Measurements from ENCODE around the gene ENTPD3.

The ENTPD3 gene

DNA sequence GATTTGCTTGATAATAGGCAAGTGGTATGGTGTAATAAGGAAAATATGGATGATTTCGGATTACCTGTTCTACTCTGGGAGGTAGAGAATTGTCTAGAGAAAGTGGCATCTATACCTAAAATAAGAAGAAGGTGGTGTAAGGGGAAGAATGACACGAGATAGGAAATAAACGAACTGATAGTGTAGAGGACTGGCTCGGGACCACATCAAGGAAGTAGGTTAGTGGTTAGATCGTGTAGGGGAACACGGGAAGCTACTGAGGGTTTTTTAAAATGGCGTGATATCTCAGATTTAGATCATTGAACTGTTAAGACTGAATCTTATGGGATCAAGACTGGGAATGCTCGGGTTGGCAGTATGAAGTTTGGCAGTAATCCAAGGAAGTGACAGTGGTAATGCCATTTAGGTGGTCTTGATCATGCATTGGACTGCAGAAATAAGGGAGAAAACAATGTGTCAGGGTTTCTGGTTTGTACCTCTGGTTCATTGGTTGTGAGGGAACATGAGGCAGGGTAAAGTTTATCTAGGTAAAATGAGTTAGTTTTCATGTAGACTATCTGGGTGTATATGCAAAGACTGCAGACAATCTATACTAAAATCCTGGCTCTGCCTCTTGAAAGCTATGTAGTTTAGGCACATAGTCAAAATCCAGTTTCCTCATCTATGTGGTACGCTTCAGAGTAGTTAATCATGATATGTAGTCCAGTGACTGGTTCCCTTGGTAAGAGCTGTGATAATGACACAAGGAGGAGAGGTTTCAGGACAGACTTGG lies 77.5 kb downstream of the ENTPD3 start:
- no peak for TF ChIP-seq OSR1 (CRISPR knock-in tag; IDR thresholded peaks at IDR 0.05)
- TF ChIP-seq BACH2 (CRISPR knock-in tag; IDR thresholded peaks at IDR 0.05; ENCODE audit: borderline replicate concordance), result no peak
- no peak for TF ChIP-seq GLIS3 (CRISPR knock-in tag; IDR thresholded peaks at IDR 0.05)
- no peak for TF ChIP-seq ISL1 (CRISPR knock-in tag; IDR thresholded peaks at IDR 0.05)
- TF ChIP-seq, protein P1, sequence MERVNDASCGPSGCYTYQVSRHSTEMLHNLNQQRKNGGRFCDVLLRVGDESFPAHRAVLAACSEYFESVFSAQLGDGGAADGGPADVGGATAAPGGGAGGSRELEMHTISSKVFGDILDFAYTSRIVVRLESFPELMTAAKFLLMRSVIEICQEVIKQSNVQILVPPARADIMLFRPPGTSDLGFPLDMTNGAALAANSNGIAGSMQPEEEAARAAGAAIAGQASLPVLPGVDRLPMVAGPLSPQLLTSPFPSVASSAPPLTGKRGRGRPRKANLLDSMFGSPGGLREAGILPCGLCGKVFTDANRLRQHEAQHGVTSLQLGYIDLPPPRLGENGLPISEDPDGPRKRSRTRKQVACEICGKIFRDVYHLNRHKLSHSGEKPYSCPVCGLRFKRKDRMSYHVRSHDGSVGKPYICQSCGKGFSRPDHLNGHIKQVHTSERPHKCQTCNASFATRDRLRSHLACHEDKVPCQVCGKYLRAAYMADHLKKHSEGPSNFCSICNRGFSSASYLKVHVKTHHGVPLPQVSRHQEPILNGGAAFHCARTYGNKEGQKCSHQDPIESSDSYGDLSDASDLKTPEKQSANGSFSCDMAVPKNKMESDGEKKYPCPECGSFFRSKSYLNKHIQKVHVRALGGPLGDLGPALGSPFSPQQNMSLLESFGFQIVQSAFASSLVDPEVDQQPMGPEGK (CRISPR knock-in tag; IDR thresholded peaks at IDR 0.05; ENCODE audit: borderline replicate concordance), result no peak
- no peak for TF ChIP-seq ZNF70 (CRISPR knock-in tag; IDR thresholded peaks at IDR 0.05)
- TF ChIP-seq RARB (CRISPR knock-in tag; IDR thresholded peaks at IDR 0.05), result no peak
- TF ChIP-seq ZFP3 (CRISPR knock-in tag; IDR thresholded peaks at IDR 0.05), result no peak
- no peak for ATAC-seq

DNA sequence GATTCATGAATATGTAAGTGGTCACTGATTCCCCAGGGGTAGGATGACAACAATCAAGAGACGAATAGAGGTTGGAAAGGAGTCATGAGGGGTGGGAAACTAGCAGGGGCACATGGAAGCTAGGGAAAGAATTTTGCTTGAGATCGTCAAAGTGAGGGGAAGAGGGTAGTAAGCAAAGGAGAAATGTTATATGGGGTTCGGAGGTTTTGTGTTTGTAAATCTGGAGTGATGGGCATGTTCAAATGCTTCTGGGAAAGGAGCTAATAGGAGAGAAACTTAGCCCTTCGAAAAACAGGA lies 78.1 kb downstream of the ENTPD3 start:
- ATAC-seq, result no peak; the same call in 2 of the 3 replicates
- TF ChIP-seq, protein P2, sequence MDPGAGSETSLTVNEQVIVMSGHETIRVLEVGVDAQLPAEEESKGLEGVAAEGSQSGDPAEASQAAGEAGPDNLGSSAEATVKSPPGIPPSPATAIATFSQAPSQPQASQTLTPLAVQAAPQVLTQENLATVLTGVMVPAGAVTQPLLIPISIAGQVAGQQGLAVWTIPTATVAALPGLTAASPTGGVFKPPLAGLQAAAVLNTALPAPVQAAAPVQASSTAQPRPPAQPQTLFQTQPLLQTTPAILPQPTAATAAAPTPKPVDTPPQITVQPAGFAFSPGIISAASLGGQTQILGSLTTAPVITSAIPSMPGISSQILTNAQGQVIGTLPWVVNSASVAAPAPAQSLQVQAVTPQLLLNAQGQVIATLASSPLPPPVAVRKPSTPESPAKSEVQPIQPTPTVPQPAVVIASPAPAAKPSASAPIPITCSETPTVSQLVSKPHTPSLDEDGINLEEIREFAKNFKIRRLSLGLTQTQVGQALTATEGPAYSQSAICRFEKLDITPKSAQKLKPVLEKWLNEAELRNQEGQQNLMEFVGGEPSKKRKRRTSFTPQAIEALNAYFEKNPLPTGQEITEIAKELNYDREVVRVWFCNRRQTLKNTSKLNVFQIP (CRISPR knock-in tag; IDR thresholded peaks at IDR 0.05; ENCODE audit: borderline replicate concordance, low read depth), result no peak

DNA sequence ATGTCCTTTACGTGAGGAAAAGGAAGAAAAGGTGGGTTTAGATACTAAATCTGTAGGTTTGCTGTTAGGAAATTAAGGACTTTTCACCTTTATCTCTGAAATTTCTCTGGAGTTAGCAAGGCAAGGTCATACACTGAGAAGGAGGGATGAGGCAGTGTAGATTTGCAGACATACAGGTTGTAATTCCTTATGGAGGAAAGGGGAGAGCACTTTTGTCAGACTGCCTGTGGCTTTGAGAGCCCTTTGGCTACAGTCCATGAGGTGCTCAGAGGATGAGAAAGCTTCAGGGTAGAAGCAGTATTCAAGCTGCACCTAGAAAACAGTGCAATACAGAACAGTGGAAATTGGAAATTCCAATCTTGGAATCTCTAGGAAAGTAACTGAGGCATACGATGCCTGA lies 78.5 kb downstream of the ENTPD3 start:
- TF ChIP-seq, protein P1 (CRISPR knock-in tag; IDR thresholded peaks at IDR 0.05; ENCODE audit: borderline replicate concordance), result no peak
- TF ChIP-seq, protein P3, sequence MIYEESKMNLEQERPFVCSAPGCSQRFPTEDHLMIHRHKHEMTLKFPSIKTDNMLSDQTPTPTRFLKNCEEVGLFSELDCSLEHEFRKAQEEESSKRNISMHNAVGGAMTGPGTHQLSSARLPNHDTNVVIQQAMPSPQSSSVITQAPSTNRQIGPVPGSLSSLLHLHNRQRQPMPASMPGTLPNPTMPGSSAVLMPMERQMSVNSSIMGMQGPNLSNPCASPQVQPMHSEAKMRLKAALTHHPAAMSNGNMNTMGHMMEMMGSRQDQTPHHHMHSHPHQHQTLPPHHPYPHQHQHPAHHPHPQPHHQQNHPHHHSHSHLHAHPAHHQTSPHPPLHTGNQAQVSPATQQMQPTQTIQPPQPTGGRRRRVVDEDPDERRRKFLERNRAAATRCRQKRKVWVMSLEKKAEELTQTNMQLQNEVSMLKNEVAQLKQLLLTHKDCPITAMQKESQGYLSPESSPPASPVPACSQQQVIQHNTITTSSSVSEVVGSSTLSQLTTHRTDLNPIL (CRISPR knock-in tag; IDR thresholded peaks at IDR 0.05; ENCODE audit: low read depth), result no peak
- TF ChIP-seq ZNF565 (CRISPR knock-in tag; conservative IDR thresholded peaks at IDR 0.05; ENCODE audit: low read depth) (no peak), RARB (CRISPR knock-in tag; IDR thresholded peaks at IDR 0.05) (no peak), ZFP3 (CRISPR knock-in tag; IDR thresholded peaks at IDR 0.05) (no peak), ARNTL (CRISPR knock-in tag; IDR thresholded peaks at IDR 0.05; ENCODE audit: borderline replicate concordance, low read depth) (no peak), BACH2 (CRISPR knock-in tag; IDR thresholded peaks at IDR 0.05; ENCODE audit: borderline replicate concordance) (no peak), ISL1 (CRISPR knock-in tag; IDR thresholded peaks at IDR 0.05) (no peak), ZFP30 (CRISPR knock-in tag; IDR thresholded peaks at IDR 0.05) (no peak), ZNF8 (CRISPR knock-in tag; IDR thresholded peaks at IDR 0.05) (no peak), GLIS3 (CRISPR knock-in tag; IDR thresholded peaks at IDR 0.05) (no peak), TCF4 (CRISPR knock-in tag; IDR thresholded peaks at IDR 0.05; ENCODE audit: borderline replicate concordance) (no peak), OSR1 (CRISPR knock-in tag; IDR thresholded peaks at IDR 0.05) (no peak), TOX (CRISPR knock-in tag; IDR thresholded peaks at IDR 0.05; ENCODE audit: borderline replicate concordance) (no peak; the same call in 1 of the 2 replicates), ESRRG (CRISPR knock-in tag; IDR thresholded peaks at IDR 0.05) (no peak), SNAI2 (CRISPR knock-in tag; IDR thresholded peaks at IDR 0.05) (no peak), ZNF70 (CRISPR knock-in tag; IDR thresholded peaks at IDR 0.05) (no peak), PPARA (CRISPR knock-in tag; IDR thresholded peaks at IDR 0.05; ENCODE audit: borderline replicate concordance) (no peak)
- TF ChIP-seq, protein P4, sequence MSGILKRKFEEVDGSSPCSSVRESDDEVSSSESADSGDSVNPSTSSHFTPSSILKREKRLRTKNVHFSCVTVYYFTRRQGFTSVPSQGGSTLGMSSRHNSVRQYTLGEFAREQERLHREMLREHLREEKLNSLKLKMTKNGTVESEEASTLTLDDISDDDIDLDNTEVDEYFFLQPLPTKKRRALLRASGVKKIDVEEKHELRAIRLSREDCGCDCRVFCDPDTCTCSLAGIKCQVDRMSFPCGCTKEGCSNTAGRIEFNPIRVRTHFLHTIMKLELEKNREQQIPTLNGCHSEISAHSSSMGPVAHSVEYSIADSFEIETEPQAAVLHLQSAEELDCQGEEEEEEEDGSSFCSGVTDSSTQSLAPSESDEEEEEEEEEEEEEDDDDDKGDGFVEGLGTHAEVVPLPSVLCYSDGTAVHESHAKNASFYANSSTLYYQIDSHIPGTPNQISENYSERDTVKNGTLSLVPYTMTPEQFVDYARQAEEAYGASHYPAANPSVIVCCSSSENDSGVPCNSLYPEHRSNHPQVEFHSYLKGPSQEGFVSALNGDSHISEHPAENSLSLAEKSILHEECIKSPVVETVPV (CRISPR knock-in tag; IDR thresholded peaks at IDR 0.05), result no peak
- TF ChIP-seq, protein P2 (CRISPR knock-in tag; IDR thresholded peaks at IDR 0.05; ENCODE audit: borderline replicate concordance, low read depth), result no peak
- peak; percentile 25; the same call in 2 of the 3 replicates for ATAC-seq

Data from SK-N-SH treated with all-trans-retinoic acid at 6 μM for 48 hours (cell line).